OCI-LY7 (cell line): ENCODE results near the gene SRGAP2B.
"Not testable (repeated sequence)": the region's sequence is repeated elsewhere in the genome, so short reads cannot be mapped to it uniquely, and the experiment has no call there.

Source experiments
- CTCF ChIP-seq: fragments of 200-600 bp; sonication (generic); conservative IDR thresholded peaks from 2 replicates; pipeline ENCODE4 v1.5.1; 2014; ENCODE audit warnings: mild to moderate bottlenecking, antibody characterized with exemption, low read length, moderate library complexity, mixed read lengths
- EZH2phosphoT487 ChIP-seq: fragments of 200-600 bp; sonication (generic); IDR thresholded peaks from 2 replicates; pipeline ENCODE4 v1.6.1; 2018; ENCODE audit warnings: low read depth, borderline replicate concordance, mild to moderate bottlenecking, mixed run types, antibody characterized with exemption, low read length, moderate library complexity, mixed read lengths

- not testable (repeated sequence) for TF ChIP-seq CTCF, EZH2phosphoT487
These were observed 36.9 kb downstream of the SRGAP2B start for GRCh38 chr1:145058184-145058583.
